Stomach (tissue), 4 donors: ENCODE results near the gene CSNK2A2.

Experiments
- CTCF ChIP-seq, 7 experiments: fragments of 450-650 bp in 4 of 7; fragments of 200-600 bp in 3 of 7; sonication (generic) in 3 of 7; IDR thresholded peaks; one replicate each; pipeline ENCODE4 v1.5.1; 2016 to 2019; ENCODE audit warnings: antibody characterized with exemption in 7 of 7, control low read depth in 2 of 7, mild to moderate bottlenecking in 1 of 7
- EP300 ChIP-seq: sonication (generic); formaldehyde crosslinking; IDR thresholded peaks from one replicate; pipeline ENCODE4 v1.6.1; 2017; ENCODE audit warnings: antibody characterized with exemption
- POLR2A ChIP-seq, 4 donors: fragments of 450-650 bp; IDR thresholded peaks; one replicate each; pipeline ENCODE4 v1.6.1; 2016; ENCODE audit warnings: antibody characterized with exemption in 4 of 4, control low read depth in 2 of 4, mild to moderate bottlenecking in 1 of 4, moderate library complexity in 1 of 4
- POLR2AphosphoS5 ChIP-seq, 3 donors: sonication (generic); formaldehyde crosslinking; IDR thresholded peaks; one replicate each; pipeline ENCODE4 v1.6.1; 2016; ENCODE audit warnings: antibody characterized with exemption in 3 of 3

- no peak for TF ChIP-seq CTCF (IDR thresholded peaks at IDR 0.05)
- TF ChIP-seq POLR2A (IDR thresholded peaks at IDR 0.05), result no peak
- TF ChIP-seq POLR2AphosphoS5 (IDR thresholded peaks at IDR 0.05), result no peak
- no peak for TF ChIP-seq EP300
Measured at GRCh38 chr16:58116529-58116928, 81.4 kb downstream of the CSNK2A2 start.
